Keratinocyte (primary cell): Measurements from ENCODE around the gene LDB2. TPM values are rescaled to one million over a fixed set of nuclear protein-coding genes. Genes with fewer than 3 reads are reported as not detected.

Experiments used
- DNase-seq: peaks from one replicate; pipeline ENCODE4 v3.0.0-alpha.2; 2011; ENCODE audit warnings: low read depth, missing footprints, low spot score
- FAIRE-seq: peaks from 2 replicates; lab custom pipeline; 2011; peaks lifted over from hg19 to GRCh38; lab: Jason Lieb, UNC
- H2AFZ ChIP-seq: 2 replicates; pipeline ENCODE4 v1.6.0; 2012; ENCODE audit warnings: low read length, control low read depth, inconsistent platforms; ENCODE audit not compliant: control insufficient read depth
- H3K27ac ChIP-seq: 2 replicates; pipeline ENCODE4 v1.5.1; 2011; ENCODE audit warnings: low read length; ENCODE audit not compliant: control insufficient read depth, insufficient read depth
- H3K27me3 ChIP-seq: 3 replicates; pipeline ENCODE4 v1.6.0; 2011; ENCODE audit warnings: low read length; ENCODE audit not compliant: control insufficient read depth, insufficient read depth; ENCODE audit errors: extremely low read depth
- H3K36me3 ChIP-seq, 2 experiments: 2 replicates in 1 of 2; 3 replicates in 1 of 2; pipeline ENCODE4 v1.5.1; 2011; ENCODE audit warnings: low read length in 2 of 2, mild to moderate bottlenecking in 1 of 2; ENCODE audit not compliant: control insufficient read depth in 2 of 2, insufficient read depth in 2 of 2; ENCODE audit errors: extremely low read depth in 1 of 2
- H3K4me1 ChIP-seq: 3 replicates; pipeline ENCODE4 v1.5.1; 2011; ENCODE audit warnings: low read length; ENCODE audit not compliant: control insufficient read depth, insufficient read depth; ENCODE audit errors: extremely low read depth
- H3K4me2 ChIP-seq: 3 replicates; pipeline ENCODE4 v1.6.0; 2011; ENCODE audit warnings: low read depth, low read length; ENCODE audit not compliant: control insufficient read depth, insufficient read depth; ENCODE audit errors: extremely low read depth
- H3K4me3 ChIP-seq, 3 experiments: fragments of 200-600 bp in 1 of 3; sonication (generic) in 1 of 3; 2 replicates in 2 of 3; 3 replicates in 1 of 3; pipeline ENCODE4 v1.5.1; 2011 to 2016; ENCODE audit warnings: low read length in 3 of 3, mild to moderate bottlenecking in 3 of 3, control low read depth in 2 of 3, inconsistent platforms in 1 of 3, low read depth in 1 of 3, mixed read lengths in 1 of 3, mixed run types in 1 of 3, moderate library complexity in 1 of 3; ENCODE audit not compliant: control insufficient read depth in 2 of 3, insufficient read depth in 2 of 3; ENCODE audit errors: extremely low read depth in 1 of 3
- H3K79me2 ChIP-seq: 2 replicates; pipeline ENCODE4 v1.6.0; 2012; ENCODE audit warnings: low read length; ENCODE audit not compliant: control insufficient read depth, insufficient read depth
- H3K9ac ChIP-seq: 3 replicates; pipeline ENCODE4 v1.6.0; 2011; ENCODE audit warnings: low read length; ENCODE audit not compliant: control insufficient read depth, insufficient read depth; ENCODE audit errors: extremely low read depth
- H3K9me1 ChIP-seq: 3 replicates; pipeline ENCODE4 v1.6.0; 2011; ENCODE audit warnings: low read length; ENCODE audit not compliant: control insufficient read depth, insufficient read depth; ENCODE audit errors: extremely low read depth
- H3K9me3 ChIP-seq: 2 replicates; pipeline ENCODE4 v1.5.1; 2012; ENCODE audit warnings: low read depth, low read length; ENCODE audit not compliant: control insufficient read depth
- H4K20me1 ChIP-seq: 3 replicates; pipeline ENCODE4 v1.6.0; 2011; ENCODE audit warnings: low read length; ENCODE audit not compliant: control insufficient read depth, insufficient read depth; ENCODE audit errors: extremely low read depth
- CTCF ChIP-seq, 3 experiments: IDR thresholded peaks in 1 of 3; conservative IDR thresholded peaks in 1 of 3; optimal IDR thresholded peaks in 1 of 3; 2 replicates in 2 of 3; 3 replicates in 1 of 3; pipeline versions ENCODE3 to v1.5.1; 2011; ENCODE audit warnings: low read length in 3 of 3, mild to moderate bottlenecking in 3 of 3, moderate library complexity in 2 of 3, control low read depth in 1 of 3, inconsistent platforms in 1 of 3; ENCODE audit not compliant: insufficient read depth in 2 of 3; ENCODE audit errors: extremely low read depth in 1 of 3
- EZH2 ChIP-seq: IDR thresholded peaks from one replicate; pipeline ENCODE4 v1.6.1; 2012; ENCODE audit warnings: inconsistent platforms, mild to moderate bottlenecking, low read length, moderate library complexity
- dilution Hi-C: fragments of 300-500 bp; cut with MboI; formaldehyde crosslinking; loops from one replicate; pipeline ENCODE4 v1.7.0; 2020; ENCODE audit warnings: low sequenced_read_pairs; ENCODE audit not compliant: extremely low pct_ligation_motif_present
- polyA plus RNA-seq, 5 experiments: library from polyadenylated mRNA; depleted of rRNA in 3 of 5; stranded (reverse) in 3 of 5; stranded (forward) in 1 of 5; unstranded in 1 of 5; fragments of >200 nt; gene quantifications; 1 replicate in 1 of 5; 2 replicates in 3 of 5; 3 replicates in 1 of 5; pipeline versions ENCODE4 v1.2.1 to v1.2.3, GENCODE V29; 2011 to 2012; ENCODE audit warnings: missing spikeins in 2 of 5, low read depth in 1 of 5, low replicate concordance in 1 of 5

LDB2 gene
- polyA plus RNA-seq, 1 donor (not counting 4 experiments of a cell fraction or from before 2014, with no cell fraction given) = not detected

DNA sequence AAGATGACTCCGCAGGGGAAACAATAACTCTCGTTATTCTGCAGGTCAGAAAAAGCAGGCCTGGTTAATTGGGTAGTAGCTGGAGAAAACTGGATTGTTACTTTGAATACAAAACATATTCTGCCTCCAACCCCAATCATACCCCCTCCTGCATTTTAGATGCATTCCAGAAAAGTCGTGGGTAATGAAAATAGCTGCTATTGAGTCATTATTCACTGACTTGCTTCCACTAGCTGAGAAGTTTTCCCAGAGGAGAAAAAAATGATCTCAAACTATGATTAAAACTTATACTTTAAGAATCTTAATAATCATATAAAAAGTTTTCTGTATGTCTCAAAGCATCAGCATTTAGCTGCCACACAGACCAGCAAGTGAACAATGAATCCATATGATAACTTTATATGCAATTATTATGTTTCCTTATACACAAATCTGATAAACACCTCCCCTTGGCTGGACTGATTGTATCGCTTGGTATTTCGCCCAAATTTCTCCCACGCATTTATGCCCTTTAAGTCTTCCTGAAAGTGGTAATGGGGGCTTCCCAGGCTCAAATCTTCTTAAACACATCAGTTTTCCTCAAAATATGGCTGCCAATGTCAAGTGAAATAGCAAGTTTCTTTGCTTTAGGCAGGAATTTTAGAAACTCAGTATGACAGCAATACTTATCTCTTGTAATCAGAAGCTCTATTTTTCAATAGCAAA, 181.0 kb downstream of the LDB2 start:
- H3K27ac ChIP-seq = no peak overlapping the region
- no peak overlapping the region for H3K4me2 ChIP-seq
- H3K4me3 ChIP-seq = no peak overlapping the region
- H3K9me3 ChIP-seq = no peaks in the 10 kb centered on the region
- H3K27me3 ChIP-seq = no peaks in the 10 kb centered on the region
- no peak for TF ChIP-seq EZH2
- no peak overlapping the region for H2AFZ ChIP-seq
- H3K36me3 ChIP-seq = no peaks in the 10 kb centered on the region
- FAIRE-seq (no peak), DNase-seq (no peak)
- H3K9ac ChIP-seq = no peak overlapping the region
- H4K20me1 ChIP-seq = no peaks in the 10 kb centered on the region
- dilution Hi-C loops = no loop called here
- H3K79me2 ChIP-seq = no peaks in the 10 kb centered on the region
- H3K4me1 ChIP-seq = no peaks in the 10 kb centered on the region
- no peaks in the 10 kb centered on the region for H3K9me1 ChIP-seq

DNA sequence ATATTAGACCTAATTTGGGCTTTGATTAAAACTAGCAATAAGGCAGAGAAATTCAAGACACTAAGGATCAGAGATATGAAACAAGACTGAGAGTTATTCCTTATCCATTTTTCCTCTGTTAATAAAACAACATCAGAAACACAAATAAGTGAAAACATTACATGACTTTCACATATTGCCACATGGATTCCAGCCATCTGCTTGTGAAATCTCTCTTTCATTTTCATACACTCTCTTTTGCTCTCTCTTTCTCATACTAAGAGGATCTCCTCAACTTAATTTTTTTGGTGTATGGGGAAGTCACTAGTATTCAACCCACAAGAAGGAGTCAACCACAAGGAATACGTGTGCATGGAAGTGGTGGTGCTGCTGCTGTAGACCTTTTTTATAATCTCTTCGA, 183.0 kb downstream of the LDB2 start:
- FAIRE-seq = no peak
- TF ChIP-seq EZH2 = no peak
- no peak for TF ChIP-seq CTCF (optimal IDR thresholded peaks at IDR 0.05 in 1 of 3, IDR thresholded peaks at IDR 0.05 in 1 of 3, conservative IDR thresholded peaks at IDR 0.05 in 1 of 3; ENCODE audit: extremely low read depth in 1 of 3, insufficient read depth in 2 of 3, low read length in 3 of 3)
- H3K4me2 ChIP-seq = no peak overlapping the region
- H4K20me1 ChIP-seq = no peaks in the 10 kb centered on the region
- no peaks in the 10 kb centered on the region for H3K9me3 ChIP-seq
- H3K27me3 ChIP-seq = no peaks in the 10 kb centered on the region
- no peaks in the 10 kb centered on the region for H3K36me3 ChIP-seq
- no peaks in the 10 kb centered on the region for H3K9me1 ChIP-seq
- DNase-seq = no peak
- no peak overlapping the region for H3K9ac ChIP-seq
- no peaks in the 10 kb centered on the region for H3K79me2 ChIP-seq
- no peaks in the 10 kb centered on the region for H3K4me1 ChIP-seq
- H3K4me3 ChIP-seq = no peak overlapping the region
- no peak overlapping the region for H3K27ac ChIP-seq
- H2AFZ ChIP-seq = no peak overlapping the region
- dilution Hi-C loops = no loop called here

DNA sequence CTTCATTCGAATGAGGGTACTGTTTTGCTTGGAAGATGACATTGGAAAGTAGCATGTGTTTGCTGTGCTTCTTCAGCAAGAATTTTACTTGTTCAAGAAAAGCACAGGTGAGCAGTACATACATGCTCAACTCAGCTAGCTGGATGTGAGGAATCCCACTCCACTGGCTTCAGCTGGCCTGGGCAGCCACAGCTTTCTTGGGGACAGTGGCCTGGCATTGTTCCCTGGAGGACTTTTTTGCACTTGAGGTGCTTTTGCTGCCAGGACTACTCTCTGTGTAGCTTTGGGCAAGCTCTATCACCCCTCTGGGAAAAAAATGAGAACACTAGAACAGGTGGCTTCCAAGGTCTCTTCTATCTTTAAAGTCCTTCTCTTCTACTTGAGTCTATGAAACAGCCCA, 184.3 kb downstream of the LDB2 start:
- H3K4me3 ChIP-seq = no peak overlapping the region
- H3K9me3 ChIP-seq = no peaks in the 10 kb centered on the region
- no peak overlapping the region for H2AFZ ChIP-seq
- dilution Hi-C loops = no loop called here
- H4K20me1 ChIP-seq = no peaks in the 10 kb centered on the region
- no peaks in the 10 kb centered on the region for H3K79me2 ChIP-seq
- H3K27me3 ChIP-seq = no peaks in the 10 kb centered on the region
- no peak overlapping the region for H3K27ac ChIP-seq
- no peak for DNase-seq
- no peak for FAIRE-seq
- TF ChIP-seq CTCF (optimal IDR thresholded peaks at IDR 0.05 in 1 of 3, IDR thresholded peaks at IDR 0.05 in 1 of 3, conservative IDR thresholded peaks at IDR 0.05 in 1 of 3; ENCODE audit: extremely low read depth in 1 of 3, insufficient read depth in 2 of 3, low read length in 3 of 3) = no peak
- no peak for TF ChIP-seq EZH2
- H3K4me1 ChIP-seq = no peaks in the 10 kb centered on the region
- no peak overlapping the region for H3K4me2 ChIP-seq
- H3K9ac ChIP-seq = no peak overlapping the region
- H3K36me3 ChIP-seq = no peaks in the 10 kb centered on the region
- H3K9me1 ChIP-seq = no peaks in the 10 kb centered on the region
